GM21576 (cell line): ENCODE measurements around the gene HMCN2.

Experiments used
- ATAC-seq: cut with Tn5 transposase; IDR thresholded peaks from one replicate; pipeline ENCODE4 v1.9.1; 2021; ENCODE audit warnings: mild to moderate bottlenecking, moderate library complexity; ENCODE audit not compliant: unreplicated experiment

HMCN2 gene

DNA sequence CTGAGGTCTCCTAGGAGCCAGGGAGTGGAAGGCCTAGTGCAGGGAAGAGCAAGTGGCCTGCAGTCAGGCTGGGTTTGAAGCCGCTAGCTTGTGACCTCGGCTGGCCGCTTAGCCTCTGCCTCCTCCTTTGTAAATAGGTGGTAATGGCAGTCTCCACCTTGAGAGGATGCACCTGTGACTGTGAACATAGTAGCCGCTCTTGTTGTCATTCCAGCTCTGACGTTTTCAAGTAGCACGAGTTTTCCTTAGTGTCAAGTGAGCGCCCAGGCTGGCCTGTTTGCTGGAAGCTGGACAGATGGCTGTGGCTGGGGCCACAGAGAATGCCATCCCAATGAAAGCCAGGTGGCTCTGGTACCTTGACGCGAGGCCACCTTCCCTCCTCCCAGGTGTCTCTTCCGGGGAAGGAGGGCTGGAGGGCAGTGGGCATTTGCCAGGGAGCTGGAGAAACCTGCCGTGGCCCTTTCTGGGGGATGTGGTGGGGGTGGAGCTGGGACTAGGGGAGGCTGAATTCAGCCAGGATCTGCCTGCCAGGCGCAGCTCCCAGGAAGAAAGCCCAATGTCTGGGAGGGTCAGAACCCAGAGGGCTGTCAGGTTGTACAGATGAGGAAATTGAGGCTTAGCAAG is 181.7 kb downstream of the HMCN2 start:
- ATAC-seq: no peak

DNA sequence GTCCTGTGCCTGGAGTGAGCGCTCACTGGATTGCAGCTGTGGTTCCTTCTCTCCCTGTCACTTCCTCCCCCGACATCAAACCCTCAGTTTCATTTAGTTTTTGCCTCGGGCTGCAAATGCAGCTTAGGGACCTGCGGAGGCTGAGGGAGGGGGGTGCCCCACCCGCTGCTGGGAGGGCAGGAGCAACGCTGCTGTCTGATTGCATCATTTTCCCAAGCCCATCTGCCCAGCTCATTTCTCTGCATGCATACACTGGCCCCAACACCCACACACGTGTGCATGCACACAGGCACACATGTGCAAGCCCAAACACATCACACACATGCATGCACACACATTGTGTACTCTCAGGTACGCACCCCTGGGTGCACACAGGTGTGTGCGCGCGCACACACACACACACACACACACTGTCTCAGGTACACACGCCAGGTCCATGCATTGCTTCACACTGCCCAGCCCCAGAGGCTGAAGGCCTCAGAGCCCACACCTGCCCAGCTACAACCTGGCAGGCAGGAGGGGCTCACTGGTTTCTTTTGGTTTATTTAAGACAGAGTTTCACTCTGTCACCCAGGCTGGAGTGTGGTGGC is 182.6 kb downstream of the HMCN2 start:
- ATAC-seq: no peak

DNA sequence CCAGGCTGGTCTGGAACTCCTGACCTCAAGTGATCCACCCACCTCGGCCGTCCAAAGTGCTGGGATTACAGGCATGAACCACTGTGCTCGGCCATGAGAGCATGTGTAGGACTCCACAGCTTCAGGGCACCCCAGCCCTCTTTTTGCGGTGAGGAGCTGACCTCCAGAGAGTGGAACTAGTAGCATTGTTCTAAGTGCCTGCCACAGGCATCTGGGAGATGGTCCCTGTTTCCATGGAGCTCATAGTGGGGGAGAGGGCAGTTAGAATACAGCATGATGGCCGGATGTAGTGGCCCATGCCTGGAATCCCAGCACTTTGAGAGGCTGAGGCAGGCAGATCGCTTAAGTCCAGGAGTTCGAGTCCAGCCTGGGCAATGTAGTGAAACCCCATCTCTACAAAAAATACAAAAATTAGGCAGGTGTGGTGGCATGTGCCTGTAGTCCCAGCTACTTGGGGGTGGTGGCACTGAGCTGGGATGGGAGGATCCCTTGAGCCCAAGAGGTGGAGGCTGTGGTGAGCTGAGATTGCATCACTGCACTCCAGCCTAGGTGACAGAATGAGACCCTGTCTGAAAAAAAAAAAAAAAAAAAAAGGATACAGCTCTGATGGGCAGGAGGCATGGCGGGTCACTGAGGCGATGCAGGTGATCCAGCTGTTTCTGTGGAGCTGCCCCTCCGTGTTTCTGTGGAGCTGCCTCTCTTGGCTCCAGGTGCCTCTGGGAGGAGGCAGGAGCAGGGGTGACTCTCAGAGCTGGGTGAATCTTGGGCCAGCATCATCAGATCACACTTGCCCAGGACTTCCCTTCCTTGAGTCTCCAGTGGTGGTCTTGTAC is 183.4 kb downstream of the HMCN2 start:
- ATAC-seq: no peak

DNA sequence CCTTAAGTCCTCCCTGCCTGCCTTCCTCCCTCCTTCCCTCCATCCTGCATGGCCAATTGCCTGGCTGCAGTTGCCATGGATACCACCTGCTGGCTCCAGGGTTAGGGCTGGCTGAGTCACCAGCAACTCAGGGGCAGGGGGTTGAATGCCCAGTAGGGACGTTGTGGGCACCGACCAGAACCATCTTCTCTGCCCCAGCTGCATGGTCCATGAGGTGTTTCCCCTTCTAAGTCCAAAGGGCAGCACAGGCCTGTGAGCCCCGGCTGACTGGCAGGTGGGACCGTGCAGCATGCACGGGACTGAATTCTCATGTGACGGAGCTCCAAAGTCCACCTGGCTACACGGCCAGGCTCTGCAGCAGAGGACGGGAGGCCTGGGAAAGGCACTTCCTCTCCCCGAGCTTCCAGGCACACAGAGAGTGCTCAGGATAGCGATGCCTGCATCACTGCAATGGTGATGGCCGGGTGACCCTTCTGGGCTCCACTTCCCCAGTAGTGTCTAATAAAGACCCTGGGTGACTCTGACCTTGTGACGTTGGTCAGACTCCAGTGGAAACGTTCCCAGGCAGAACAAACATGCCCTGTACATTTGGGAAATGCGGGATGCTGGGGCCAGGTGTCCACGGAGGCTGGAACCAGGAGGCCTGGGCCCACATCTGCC is 184.9 kb downstream of the HMCN2 start:
- no peak for ATAC-seq

DNA sequence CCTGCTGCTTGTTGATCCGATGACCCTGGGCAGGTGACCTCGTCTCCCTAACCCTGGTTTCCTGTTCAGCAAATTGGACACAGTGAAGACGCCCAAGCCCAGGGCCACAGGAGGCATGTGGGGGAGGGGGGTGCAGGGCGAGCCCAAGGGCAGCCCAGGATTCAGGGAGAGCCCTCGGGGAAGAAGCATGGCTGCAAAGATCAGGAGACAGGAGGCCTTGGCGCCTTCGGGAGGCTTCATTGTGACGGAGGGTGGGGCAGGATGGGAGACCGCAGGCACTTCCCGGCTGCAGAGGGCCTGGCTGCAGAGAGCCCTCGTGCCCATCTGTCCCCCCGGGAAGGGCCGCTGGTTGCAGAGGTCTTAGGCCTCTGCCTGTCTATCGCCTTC is 185.4 kb downstream of the HMCN2 start:
- no peak for ATAC-seq

DNA sequence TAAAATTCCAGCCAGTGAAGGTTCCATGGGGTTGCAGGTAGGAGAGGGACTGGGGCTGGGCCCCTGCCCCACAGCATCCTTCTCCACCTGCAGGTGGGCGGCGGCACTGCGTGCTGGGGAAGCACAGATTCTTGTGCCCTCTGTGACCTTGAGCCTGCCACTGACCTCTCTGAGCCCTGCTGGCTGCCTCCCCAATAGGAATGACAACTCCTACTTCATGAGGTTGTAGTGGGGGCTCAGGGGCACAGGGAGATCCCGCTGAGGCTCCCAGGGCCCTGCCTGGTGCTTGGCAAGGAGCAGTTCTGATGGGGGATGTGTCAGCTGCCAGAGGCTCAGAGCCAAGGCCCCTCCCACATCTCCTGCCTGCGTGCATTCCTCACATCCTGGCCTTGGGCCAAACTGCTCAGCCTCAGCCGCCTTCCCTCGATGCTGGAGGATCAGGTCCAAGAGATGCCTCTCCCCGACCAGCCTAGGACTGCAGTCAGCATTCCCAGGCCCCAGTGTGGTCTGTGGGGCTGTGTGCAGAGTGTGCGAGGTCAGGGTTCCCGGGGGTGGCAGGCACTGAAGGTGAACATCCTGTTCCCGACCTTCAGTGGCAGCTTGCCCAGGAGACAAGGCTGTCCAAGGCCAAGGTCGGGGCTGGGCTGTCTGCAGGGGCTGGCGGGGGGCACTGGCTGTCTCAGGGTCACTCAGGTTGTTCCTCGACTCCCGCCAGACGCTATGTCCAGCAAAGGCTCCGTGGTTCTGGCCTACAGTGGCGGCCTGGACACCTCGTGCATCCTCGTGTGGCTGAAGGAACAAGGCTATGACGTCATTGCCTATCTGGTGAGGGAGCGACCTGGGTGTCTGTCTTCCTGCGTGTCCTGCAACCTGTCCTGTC is 186.2 kb downstream of the HMCN2 start:
- ATAC-seq: no peak

DNA sequence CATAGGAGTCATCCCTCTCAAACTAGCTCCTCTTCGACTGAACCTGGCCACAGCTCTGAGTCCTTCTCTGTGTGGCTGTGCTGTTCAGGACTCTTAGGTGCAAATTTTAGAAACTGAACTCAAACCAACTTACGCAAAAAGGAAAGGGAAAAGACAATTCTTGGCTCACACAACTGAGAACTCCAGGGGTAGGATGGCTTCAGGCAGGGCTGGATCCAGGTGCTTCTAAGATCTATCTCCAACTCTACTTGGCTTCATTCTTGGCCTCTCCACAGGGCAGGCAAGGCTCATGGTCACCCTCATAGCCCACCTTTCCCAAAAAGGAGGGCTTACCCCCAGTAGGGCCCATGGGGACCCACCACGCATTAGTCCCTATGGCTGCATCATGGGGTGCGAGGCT is 187.3 kb downstream of the HMCN2 start:
- ATAC-seq: no peak

DNA sequence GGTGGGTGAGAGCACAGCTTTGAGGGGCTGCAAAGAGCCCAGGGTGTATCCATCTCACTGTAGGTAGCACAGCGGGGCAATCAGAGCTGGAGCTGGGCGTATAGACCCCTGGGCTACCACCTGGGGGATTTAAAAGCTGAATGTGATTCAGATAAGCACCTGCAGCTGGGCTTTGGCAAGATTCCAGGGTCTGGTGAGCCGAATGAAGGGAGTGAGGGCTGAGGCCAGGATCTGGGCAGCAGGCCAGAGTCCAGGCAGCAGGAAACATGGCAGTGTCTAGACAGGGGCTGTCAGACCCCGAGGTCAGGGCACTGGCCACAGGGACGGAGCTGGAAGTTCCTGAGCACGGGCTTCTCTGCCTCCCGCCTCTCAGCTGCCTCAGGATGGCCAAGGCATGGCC is 187.9 kb downstream of the HMCN2 start:
- no peak for ATAC-seq

DNA sequence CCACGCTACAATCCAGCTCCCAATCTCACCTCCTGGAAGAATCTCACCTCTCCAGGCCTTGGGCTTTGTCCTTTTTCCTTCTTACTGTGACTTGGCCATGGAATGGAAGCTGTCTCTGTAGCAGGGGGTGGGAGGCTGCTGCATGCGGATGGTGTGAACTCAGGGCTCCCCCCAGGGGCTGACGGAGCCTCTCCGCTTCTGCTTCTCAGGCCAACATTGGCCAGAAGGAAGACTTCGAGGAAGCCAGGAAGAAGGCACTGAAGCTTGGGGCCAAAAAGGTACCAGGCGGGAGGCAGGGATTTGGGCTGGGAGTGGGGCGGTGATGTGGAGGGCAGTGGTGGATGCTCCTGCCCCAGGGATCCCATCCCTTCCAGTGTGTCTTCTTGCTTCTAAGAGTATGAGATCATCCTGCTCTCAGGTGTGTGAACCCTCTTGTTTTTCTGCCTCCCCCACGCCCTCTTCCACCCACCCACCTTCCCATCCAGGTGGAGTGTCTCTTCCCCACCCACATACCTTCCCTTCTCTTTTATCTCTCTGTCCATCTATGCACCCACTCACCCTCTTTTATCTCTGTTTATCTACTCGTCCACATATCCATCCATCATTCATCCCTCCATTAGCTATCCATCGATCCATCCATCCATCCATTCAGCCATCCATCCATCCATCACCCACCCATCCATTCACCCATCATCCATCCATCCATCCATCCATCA is 188.7 kb downstream of the HMCN2 start:
- ATAC-seq: no peak

DNA sequence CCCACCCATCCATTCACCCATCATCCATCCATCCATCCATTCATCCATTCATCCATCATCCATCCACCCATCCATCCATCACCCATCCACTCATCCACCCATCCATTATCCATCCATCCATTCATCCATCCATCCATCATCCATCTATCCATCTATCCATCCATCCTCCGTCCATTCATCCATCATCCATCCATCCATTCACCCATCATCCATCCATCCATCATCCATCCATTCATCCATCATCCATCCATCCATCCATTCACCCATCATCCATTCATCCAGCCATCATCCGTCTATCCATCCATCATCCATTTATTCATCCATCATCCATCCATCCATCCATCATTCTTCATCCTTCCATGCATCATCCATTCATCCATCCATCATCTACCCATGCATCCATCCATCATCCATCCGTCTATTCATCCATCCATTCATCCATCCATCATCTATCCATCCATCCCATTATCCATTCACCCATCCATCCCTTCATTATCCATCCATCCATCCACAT is 189.3 kb downstream of the HMCN2 start:
- no peak for ATAC-seq

DNA sequence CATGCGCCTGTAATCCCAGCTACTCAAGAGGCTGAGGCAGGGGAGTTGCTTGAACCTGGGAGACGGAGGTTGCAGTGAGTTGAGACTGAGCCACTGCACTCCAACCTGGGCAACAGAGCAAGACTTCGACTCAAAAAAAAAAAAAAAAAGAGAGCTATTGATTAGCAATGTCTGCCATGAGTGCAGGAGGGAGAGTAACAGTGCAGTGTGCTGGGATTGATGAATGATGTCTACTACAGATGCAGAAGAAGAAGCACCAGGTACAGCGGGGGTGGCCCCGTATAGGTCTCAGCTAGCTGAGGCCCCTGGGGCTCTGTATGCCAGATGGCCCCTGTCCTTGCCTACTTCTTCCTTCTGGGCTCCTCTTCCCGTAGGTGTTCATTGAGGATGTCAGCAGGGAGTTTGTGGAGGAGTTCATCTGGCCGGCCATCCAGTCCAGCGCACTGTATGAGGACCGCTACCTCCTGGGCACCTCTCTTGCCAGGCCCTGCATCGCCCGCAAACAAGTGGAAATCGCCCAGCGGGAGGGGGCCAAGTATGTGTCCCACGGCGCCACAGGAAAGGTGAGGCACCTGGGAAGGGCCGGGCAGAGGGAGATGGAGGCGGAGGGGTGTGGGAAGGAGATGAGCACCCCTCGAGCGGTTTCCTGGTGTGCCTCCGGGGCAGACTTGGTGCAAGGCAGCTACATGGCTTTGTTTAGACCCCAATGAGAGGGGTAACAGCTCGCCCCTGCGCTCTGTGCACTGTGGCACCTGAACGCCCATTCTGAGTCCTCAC is 192.7 kb downstream of the HMCN2 start:
- ATAC-seq: no peak

DNA sequence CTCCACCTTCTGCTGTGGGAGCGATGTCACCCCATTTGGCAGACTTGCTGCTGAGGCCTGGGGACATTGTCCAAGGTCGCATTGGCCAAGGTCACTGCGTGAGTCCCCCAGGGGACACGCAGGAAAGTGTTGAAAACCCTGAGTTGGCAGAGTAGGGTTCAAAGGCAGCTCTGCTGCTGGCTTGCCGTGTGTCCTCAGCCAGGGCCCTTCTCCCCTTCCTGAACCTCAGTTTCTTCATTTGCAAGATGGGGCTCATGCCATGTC is 193.2 kb downstream of the HMCN2 start:
- no peak for ATAC-seq

DNA sequence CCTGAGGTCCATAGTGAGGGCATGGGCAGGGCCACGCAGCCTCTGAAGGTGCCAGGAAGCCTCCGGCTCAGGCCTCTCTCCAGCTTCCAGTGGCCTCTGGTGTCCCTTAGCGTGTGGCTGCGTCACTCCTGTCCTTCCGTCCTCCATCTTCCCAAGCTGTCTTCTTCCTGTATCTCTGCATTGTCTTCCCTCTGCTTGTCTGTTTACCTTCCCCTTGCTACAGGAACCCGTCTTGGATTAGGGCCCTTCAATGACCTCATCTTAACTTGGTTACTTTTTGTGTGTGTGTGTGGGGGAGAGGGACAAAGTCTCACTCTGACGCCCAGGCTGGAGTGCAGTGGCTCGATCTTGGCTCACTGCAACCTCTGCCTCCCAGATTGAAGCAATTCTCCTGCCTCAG is 193.6 kb downstream of the HMCN2 start:
- no peak for ATAC-seq

DNA sequence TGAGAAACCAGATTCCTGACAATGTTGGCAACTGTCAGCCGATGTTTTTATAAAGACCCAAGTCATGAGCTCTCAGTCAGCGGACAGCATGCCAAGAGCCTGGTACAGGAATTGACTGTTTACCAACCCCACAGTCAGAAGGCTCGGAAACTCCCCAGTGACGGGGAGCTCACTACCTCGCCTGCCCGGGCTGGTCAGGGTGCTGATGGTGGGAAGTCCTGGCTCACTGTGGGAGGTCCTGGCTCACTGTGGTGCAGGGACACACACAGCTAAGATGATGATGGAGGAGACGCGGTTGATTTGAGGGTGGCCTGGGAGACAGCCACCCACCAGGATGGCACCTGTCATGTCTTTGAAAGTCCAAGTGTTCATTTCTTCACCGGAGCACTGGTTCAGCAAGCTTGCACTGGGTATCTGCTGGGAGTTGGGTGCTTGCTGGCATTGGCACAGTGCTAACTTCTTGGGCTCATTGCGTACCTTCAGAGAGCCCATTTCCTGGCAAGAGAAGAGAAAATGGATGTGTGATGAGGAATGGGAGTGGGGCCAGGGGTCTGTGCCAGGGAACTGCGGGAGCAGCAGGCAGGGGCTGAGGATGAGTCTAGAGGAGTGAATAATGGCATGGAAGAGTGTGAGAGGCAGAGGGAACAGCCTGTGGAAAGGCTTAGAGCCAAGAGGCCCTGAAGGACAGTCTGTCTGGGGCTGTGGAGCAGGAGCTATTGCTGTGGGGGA is 194.5 kb downstream of the HMCN2 start:
- no peak for ATAC-seq

DNA sequence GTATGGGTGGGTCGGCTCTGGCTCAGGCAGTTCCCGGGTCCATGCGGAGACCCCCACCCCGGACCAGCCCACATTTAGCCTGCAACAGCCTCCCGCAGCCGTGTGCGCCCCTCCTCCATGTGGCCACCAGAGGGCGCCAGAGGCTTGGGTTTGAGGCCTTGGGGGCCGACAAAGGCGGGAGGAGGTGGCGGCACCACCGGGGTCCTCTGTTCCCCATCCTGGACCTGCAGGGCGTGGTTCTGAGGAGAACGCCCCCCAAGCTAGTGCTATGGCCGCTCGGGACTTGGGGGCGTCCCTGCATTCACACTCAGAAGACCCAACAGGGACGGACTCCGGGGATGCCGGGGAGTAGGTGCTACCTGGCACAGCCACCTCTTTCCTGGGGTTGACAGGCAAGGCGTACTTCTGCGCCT is 195.7 kb downstream of the HMCN2 start:
- ATAC-seq: no peak

DNA sequence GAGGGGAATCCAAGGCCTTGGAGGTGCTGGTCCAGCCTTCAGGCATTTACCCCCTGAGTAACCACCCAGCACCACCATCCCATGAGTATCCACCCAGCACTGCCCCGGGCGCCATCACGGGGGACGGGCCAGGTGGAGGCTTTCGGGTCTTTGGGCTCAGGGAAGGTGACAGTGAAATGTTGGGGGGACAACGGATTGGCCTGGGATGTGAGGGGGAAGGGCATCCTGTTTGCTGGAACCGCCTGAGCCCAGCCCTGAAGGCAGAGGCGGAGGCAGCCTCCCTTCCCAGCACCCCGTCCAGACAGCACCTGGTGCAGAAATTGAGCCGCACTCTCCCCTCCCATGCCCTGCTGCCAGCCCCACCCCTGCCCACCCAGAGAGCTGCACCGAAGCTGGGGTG is 196.2 kb downstream of the HMCN2 start:
- ATAC-seq: no peak

DNA sequence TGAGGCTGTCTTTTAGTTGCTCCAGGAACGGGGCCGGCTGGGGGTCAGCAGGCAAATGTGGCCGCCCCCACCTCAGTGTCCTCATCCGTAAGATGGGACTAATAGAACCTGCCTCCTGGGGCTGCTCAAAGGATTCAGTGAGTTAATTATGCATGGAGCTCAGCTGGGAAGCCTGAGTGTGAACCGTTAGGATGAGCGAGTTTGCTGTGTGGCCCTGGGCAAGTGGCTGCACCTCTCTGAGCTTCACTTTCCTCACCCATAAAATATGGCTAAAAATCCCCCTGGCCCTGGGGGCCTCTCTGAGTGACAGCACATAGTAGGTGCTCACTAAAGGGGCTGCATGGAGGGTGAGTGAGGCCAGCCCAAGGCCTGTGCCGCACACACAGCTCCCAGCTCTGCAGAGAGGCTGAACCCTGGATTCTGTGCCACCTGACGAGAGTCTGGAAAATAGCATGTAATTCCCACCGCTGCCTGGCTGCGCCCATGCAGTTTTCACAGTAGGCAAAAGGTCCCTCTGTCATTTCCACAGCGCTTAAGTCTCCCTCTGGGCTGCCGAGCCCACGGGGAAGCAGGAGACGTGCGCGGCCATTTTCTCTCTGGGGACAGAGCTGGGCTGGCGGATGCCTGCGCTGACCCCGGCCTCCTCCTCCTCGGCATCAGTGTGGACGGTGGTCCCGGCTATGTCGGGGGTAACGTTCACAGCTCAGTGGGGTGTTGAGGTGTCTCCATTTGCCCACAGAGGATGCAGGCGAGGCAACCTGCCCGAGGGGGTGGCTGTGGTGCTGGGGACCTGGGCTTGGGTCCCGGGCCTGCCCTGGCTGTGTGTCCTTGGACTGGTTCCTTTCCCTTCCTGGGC is 197.4 kb downstream of the HMCN2 start:
- no peak for ATAC-seq
